ENCODE results near the gene NOP56.

- no peak for TF ChIP-seq CTCF (IDR thresholded peaks at IDR 0.05)
- TF ChIP-seq EZH2 (IDR thresholded peaks at IDR 0.05; ENCODE audit: borderline replicate concordance, insufficient read depth, low read depth, low read length, poor library complexity, severe bottlenecking): no peak
These were observed 46.5 kb downstream of the NOP56 start for GRCh38 chr20:2698912-2699311.

All from B cell (primary cell).